HepG2 (cell line): Measurements from ENCODE around the gene RBPJ. TPM values are rescaled to one million over a fixed set of nuclear protein-coding genes. Genes with fewer than 3 reads are reported as not detected.

Source experiments
- ATAC-seq: fragments of 200-7000 bp; cut with Tn5 transposase; 3 replicates; pipeline ENCODE4 v1.9.1; 2020; ENCODE audit warnings: mild to moderate bottlenecking, moderate library complexity
- BruUV-seq: library from RNA; stranded (reverse); fragments of 400-500 nt; replicated peaks from 2 replicates; lab custom pipeline; 2021; lab: Mats Ljungman, UMichigan
- CTCF ChIA-PET: fragments of 300-600 bp; formaldehyde crosslinking; extraction: SDS; loops from one replicate; lab custom pipeline; 2021; ENCODE audit warnings: low total read pairs, inconsistent platforms, low intra/inter-chr PET ratio; lab: Yijun Ruan, JAX
- POLR2A ChIA-PET: fragments of 350-600 bp; sonication (Branson Sonifier 250); formaldehyde crosslinking; loops from one replicate; lab custom pipeline; 2020; ENCODE audit warnings: antibody characterized with exemption, inconsistent platforms; lab: Yijun Ruan, JAX
- DNase-seq: peaks from one replicate; pipeline ENCODE4 v3.0.0-alpha.2; 2015; ENCODE audit warnings: low spot score
- FAIRE-seq: peaks from 3 replicates; lab custom pipeline; 2011; peaks lifted over from hg19 to GRCh38; lab: Jason Lieb, UNC
- H2AFZ ChIP-seq: one replicate; pipeline ENCODE4 v1.6.1; 2011; ENCODE audit warnings: low read length, inconsistent platforms
- H3K27ac ChIP-seq: fragments of 300-600 bp; 3 replicates; pipeline ENCODE4 v1.8.0; 2011; ENCODE audit warnings: mixed run types, mild to moderate bottlenecking, mixed read lengths, low read length, inconsistent platforms; ENCODE audit not compliant: insufficient read depth; ENCODE audit errors: extremely low read length
- H3K27me3 ChIP-seq, 2 experiments: fragments of 200-600 bp in 1 of 2; 2 replicates in 1 of 2; 3 replicates in 1 of 2; pipeline versions ENCODE4 v1.6.0 to v1.8.0; 2011; ENCODE audit warnings: low read length in 2 of 2, mild to moderate bottlenecking in 2 of 2, moderate library complexity in 2 of 2, inconsistent platforms in 1 of 2; ENCODE audit not compliant: insufficient read depth in 2 of 2, control insufficient read depth in 1 of 2
- H3K36me3 ChIP-seq, 2 experiments: fragments of 200-600 bp in 1 of 2; replicated peaks in 1 of 2; 2 replicates in 1 of 2; 3 replicates in 1 of 2; pipeline versions ENCODE4 v1.5.1 to v1.8.0; 2011; ENCODE audit warnings: low read length in 2 of 2, inconsistent platforms in 1 of 2; ENCODE audit not compliant: insufficient read depth in 2 of 2, control insufficient read depth in 1 of 2
- H3K4me1 ChIP-seq: 2 replicates; pipeline ENCODE4 v1.5.1; 2012; ENCODE audit warnings: low read length, inconsistent platforms; ENCODE audit not compliant: insufficient read depth
- H3K4me2 ChIP-seq: 2 replicates; pipeline ENCODE4 v1.6.0; 2011; ENCODE audit warnings: low read depth, low read length, inconsistent platforms
- H3K4me3 ChIP-seq, 3 experiments: fragments of 200-600 bp in 1 of 3; sonication (generic), shearing (Covaris generic) in 1 of 3; replicated peaks in 1 of 3; 2 replicates each; pipeline ENCODE4 v1.5.1; 2011 to 2016; ENCODE audit warnings: low read length in 3 of 3, inconsistent platforms in 2 of 3, low read depth in 2 of 3, mild to moderate bottlenecking in 2 of 3, control low read depth in 1 of 3, mixed read lengths in 1 of 3; ENCODE audit not compliant: insufficient read depth in 1 of 3
- H3K79me2 ChIP-seq: one replicate; pipeline ENCODE4 v1.6.1; 2011; ENCODE audit warnings: low read length, inconsistent platforms; ENCODE audit not compliant: insufficient read depth
- H3K9ac ChIP-seq: 2 replicates; pipeline ENCODE4 v1.6.0; 2011; ENCODE audit warnings: mild to moderate bottlenecking, low read depth, low read length, inconsistent platforms; ENCODE audit not compliant: insufficient read depth
- H3K9me3 ChIP-seq: 2 replicates; pipeline ENCODE4 v1.5.1; 2012; ENCODE audit warnings: mild to moderate bottlenecking, low read length
- H4K20me1 ChIP-seq: 2 replicates; pipeline ENCODE4 v1.6.0; 2011; ENCODE audit warnings: inconsistent platforms, mild to moderate bottlenecking, low read length, moderate library complexity; ENCODE audit not compliant: insufficient read depth
- POLR2AphosphoS2 ChIP-seq: IDR thresholded peaks from 2 replicates; pipeline ENCODE4 v1.6.1; 2011; ENCODE audit warnings: low read depth, low read length, improper control_type of control experiment
- RNF2 ChIP-seq: fragments of 450-650 bp; conservative IDR thresholded peaks from 2 replicates; pipeline ENCODE4 v1.6.1; 2016; ENCODE audit warnings: low read depth
- ZBTB7A ChIP-seq: sonication (generic); formaldehyde crosslinking; IDR thresholded peaks from 2 replicates; pipeline ENCODE4 v1.8.0; 2022; ENCODE audit warnings: mild to moderate bottlenecking, missing genetic modification reagents
- ZNF234 ChIP-seq: sonication (generic); formaldehyde crosslinking; conservative IDR thresholded peaks from 2 replicates; pipeline ENCODE4 v1.5.1; 2020; ENCODE audit warnings: mild to moderate bottlenecking, missing genetic modification reagents
- ZNF260 ChIP-seq: sonication (generic); formaldehyde crosslinking; IDR thresholded peaks from 2 replicates; pipeline ENCODE4 v1.4.0; 2020; ENCODE audit warnings: missing genetic modification reagents, low read depth, mild to moderate bottlenecking, borderline replicate concordance
- ZNF563 ChIP-seq: sonication (generic); formaldehyde crosslinking; IDR thresholded peaks from 2 replicates; pipeline ENCODE4 v1.8.0; 2022; ENCODE audit warnings: mild to moderate bottlenecking, moderate library complexity, missing genetic modification reagents
- WGBS: methylation state at CpG from one replicate; pipeline ENCODE4 v1.1.6; 2017; ENCODE audit warnings: low lambda C conversion rate; 5-methylcytosine and 5-hydroxymethylcytosine counted together
- in situ Hi-C: cut with HindIII; loops from 2 replicates; pipeline ENCODE4 v1.10.0; 2017; ENCODE audit warnings: low pct_unique_long_range_greater_than_20kb; ENCODE audit not compliant: extremely low pct_ligation_motif_present
- intact Hi-C: fragments of 100-400 bp; cut with micrococcal nuclease; formaldehyde crosslinking; loops from one replicate; pipeline ENCODE4 v1.10.0; 2022; ENCODE audit not compliant: unreplicated experiment
- polyA plus RNA-seq, 8 experiments: library from polyadenylated mRNA; depleted of rRNA in 3 of 8; stranded (reverse) in 7 of 8; unstranded in 1 of 8; fragments of >200 nt; fragmentation: Illumina TruSeq in 4 of 8; extraction: Trizol in 4 of 8; gene quantifications; 2 replicates each; pipeline versions ENCODE4 v1.2.1 to v1.2.3, GENCODE V29; 2011 to 2016; ENCODE audit warnings: low read depth in 4 of 8, missing spikeins in 1 of 8, mixed read lengths in 1 of 8; ENCODE audit not compliant: insufficient read depth in 1 of 8
- total RNA-seq, 5 experiments: library from RNA; depleted of rRNA; stranded (reverse); fragments of >200 nt; fragmentation: Illumina TruSeq; extraction: Trizol; gene quantifications; 2 replicates each; pipeline ENCODE4 v1.2.3, GENCODE V29; 2016; ENCODE audit warnings: low read depth in 1 of 5
- TF ChIP-seq, protein P1 (sequence below): sonication (generic); formaldehyde crosslinking; IDR thresholded peaks from 2 replicates; pipeline ENCODE4 v1.5.1; 2020; ENCODE audit warnings: mild to moderate bottlenecking, missing genetic modification reagents, moderate library complexity
- TF ChIP-seq, protein P2 (sequence below): sonication (generic); formaldehyde crosslinking; IDR thresholded peaks from 2 replicates; pipeline ENCODE4 v1.5.0; 2020; ENCODE audit warnings: missing genetic modification reagents
- TF ChIP-seq, protein P3 (sequence below): sonication (generic); formaldehyde crosslinking; IDR thresholded peaks from 2 replicates; pipeline ENCODE4 v1.8.1; 2023; ENCODE audit warnings: mild to moderate bottlenecking, missing genetic modification reagents

The RBPJ gene
- total and polyA plus RNA-seq, 2 of the 13 experiments (the other 11 are each of a cell fraction or from before 2014, with no cell fraction given): 25.9 to 33.2 TPM

DNA sequence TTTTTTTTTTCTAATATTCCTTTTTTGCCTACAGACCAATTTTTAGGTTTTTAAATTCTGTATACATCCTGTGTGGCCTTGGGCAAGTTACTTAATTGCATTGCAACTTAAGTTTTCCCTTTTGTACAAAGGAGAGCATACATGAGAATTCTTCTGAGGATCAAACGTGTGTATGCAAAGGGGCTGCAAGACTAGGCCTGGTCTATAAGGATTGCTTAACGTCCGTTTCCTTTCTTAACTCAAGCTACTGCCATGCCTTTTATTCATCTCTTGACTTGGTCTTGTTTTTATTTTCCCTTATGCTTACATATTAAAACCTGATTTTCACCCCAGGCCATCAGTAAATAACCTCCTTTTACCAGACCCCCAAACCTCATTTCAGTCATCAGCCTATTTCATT, 13.6 kb downstream of the RBPJ start:
- CTCF ChIA-PET: no interaction called here
- BruUV-seq: no TSS peak
- H3K4me3 ChIP-seq: no peak overlapping the region
- H2AFZ ChIP-seq: no peak overlapping the region
- DNase-seq (no peak), FAIRE-seq (no peak), ATAC-seq (no peak)
- H3K9me3 ChIP-seq: no peaks in the 10 kb centered on the region
- H3K4me1 ChIP-seq: peaks cover 18% of the 10 kb centered on the region
- H3K27me3 ChIP-seq: no peaks in the 10 kb centered on the region
- intact Hi-C loops: no loop called here
- H3K36me3 ChIP-seq: no peaks in the 10 kb centered on the region
- H3K9ac ChIP-seq: no peak overlapping the region
- no peak overlapping the region for H3K27ac ChIP-seq
- 93% methylated on average over 3 of the region's 3 CpGs for WGBS
- no peak overlapping the region for H3K4me2 ChIP-seq
- in situ Hi-C loops: no loop called here
- POLR2A ChIA-PET: no interaction called here
- H3K79me2 ChIP-seq: peaks cover 86% of the 10 kb centered on the region
- H4K20me1 ChIP-seq: peaks cover 43% of the 10 kb centered on the region
- TF ChIP-seq, protein P1, sequence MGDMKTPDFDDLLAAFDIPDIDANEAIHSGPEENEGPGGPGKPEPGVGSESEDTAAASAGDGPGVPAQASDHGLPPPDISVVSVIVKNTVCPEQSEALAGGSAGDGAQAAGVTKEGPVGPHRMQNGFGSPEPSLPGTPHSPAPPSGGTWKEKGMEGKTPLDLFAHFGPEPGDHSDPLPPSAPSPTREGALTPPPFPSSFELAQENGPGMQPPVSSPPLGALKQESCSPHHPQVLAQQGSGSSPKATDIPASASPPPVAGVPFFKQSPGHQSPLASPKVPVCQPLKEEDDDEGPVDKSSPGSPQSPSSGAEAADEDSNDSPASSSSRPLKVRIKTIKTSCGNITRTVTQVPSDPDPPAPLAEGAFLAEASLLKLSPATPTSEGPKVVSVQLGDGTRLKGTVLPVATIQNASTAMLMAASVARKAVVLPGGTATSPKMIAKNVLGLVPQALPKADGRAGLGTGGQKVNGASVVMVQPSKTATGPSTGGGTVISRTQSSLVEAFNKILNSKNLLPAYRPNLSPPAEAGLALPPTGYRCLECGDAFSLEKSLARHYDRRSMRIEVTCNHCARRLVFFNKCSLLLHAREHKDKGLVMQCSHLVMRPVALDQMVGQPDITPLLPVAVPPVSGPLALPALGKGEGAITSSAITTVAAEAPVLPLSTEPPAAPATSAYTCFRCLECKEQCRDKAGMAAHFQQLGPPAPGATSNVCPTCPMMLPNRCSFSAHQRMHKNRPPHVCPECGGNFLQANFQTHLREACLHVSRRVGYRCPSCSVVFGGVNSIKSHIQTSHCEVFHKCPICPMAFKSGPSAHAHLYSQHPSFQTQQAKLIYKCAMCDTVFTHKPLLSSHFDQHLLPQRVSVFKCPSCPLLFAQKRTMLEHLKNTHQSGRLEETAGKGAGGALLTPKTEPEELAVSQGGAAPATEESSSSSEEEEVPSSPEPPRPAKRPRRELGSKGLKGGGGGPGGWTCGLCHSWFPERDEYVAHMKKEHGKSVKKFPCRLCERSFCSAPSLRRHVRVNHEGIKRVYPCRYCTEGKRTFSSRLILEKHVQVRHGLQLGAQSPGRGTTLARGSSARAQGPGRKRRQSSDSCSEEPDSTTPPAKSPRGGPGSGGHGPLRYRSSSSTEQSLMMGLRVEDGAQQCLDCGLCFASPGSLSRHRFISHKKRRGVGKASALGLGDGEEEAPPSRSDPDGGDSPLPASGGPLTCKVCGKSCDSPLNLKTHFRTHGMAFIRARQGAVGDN: no peak
- TF ChIP-seq, protein P2, sequence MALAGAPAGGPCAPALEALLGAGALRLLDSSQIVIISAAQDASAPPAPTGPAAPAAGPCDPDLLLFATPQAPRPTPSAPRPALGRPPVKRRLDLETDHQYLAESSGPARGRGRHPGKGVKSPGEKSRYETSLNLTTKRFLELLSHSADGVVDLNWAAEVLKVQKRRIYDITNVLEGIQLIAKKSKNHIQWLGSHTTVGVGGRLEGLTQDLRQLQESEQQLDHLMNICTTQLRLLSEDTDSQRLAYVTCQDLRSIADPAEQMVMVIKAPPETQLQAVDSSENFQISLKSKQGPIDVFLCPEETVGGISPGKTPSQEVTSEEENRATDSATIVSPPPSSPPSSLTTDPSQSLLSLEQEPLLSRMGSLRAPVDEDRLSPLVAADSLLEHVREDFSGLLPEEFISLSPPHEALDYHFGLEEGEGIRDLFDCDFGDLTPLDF (CRISPR knock-in tag): no peak
- TF ChIP-seq, protein P3, sequence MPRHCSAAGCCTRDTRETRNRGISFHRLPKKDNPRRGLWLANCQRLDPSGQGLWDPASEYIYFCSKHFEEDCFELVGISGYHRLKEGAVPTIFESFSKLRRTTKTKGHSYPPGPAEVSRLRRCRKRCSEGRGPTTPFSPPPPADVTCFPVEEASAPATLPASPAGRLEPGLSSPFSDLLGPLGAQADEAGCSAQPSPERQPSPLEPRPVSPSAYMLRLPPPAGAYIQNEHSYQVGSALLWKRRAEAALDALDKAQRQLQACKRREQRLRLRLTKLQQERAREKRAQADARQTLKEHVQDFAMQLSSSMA (CRISPR knock-in tag): no peak
- TF ChIP-seq ZBTB7A (CRISPR knock-in tag) (no peak), ZNF563 (CRISPR knock-in tag) (no peak), POLR2AphosphoS2 (no peak), RNF2 (no peak), ZNF260 (CRISPR knock-in tag) (no peak), ZNF234 (no peak)
